GF-D8 (cell line): ENCODE results near the gene EPB41L3.

Source experiments
- DNase-seq: peaks from one replicate; lab custom pipeline; 2025; lab: John Stamatoyannopoulos, UW

Gene EPB41L3

GRCh38 chr18:5413447-5413846, 130.3 kb downstream of the EPB41L3 start:
- no peak for DNase-seq

DNA sequence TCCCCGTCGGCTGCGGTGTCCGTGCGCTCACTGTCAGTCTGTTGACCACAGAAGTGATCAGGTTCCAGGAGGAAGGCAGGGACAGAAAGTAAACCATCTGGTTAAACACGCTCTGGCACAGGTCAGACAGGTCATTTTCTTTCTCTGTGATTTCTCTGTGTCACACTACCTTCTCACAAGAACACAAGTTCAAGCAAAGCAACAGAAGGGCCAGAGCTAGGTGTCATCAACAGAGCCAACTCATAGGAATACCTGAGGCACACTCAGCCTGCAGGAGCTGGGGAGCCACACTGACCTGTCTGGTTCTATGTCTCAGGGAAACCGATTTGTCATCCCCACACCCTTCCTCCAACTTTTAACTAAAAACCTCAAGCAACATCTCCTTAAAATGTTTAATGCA, 133.2 kb downstream of the EPB41L3 start:
- DNase-seq, result no peak

DNA sequence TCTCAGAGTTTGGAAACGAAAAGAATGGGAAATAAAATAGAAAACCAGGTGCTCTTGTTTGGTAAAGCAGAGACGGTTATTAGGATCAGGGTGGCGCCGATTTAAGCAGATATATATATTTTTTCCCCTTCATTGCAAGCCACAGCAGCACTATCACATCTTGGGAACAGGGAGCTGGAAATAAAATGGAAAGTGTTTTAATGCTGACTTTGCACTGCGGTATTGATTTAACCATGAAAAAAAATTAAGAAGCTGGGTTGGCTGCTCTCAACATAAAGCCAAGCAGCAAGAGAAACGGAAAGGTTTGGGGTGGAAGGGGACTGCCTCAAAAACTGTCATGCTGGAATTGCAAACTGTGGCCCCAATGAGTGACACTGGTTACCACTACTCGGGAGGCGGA, 145.5 kb downstream of the EPB41L3 start:
- DNase-seq, result no peak

DNA sequence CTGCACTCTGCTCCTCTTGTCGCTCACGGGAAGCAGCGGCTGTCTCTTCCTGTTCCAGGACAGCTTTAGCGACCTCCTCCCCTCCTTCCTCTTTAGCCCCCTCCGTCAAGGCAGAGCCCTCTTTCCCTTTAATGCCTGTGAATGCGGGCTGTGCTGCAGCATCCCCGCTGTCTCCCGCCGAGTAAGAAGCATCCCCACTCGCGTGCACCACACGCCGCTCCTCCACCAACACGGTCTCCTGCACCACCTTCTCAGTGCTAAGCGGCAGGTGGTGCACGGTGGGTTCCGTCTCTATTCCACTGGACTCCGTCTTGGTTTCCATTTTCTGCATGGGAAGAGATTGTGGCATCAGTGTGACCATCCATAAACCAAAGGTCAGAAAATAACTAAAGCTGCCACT, 146.7 kb downstream of the EPB41L3 start:
- no peak for DNase-seq

DNA sequence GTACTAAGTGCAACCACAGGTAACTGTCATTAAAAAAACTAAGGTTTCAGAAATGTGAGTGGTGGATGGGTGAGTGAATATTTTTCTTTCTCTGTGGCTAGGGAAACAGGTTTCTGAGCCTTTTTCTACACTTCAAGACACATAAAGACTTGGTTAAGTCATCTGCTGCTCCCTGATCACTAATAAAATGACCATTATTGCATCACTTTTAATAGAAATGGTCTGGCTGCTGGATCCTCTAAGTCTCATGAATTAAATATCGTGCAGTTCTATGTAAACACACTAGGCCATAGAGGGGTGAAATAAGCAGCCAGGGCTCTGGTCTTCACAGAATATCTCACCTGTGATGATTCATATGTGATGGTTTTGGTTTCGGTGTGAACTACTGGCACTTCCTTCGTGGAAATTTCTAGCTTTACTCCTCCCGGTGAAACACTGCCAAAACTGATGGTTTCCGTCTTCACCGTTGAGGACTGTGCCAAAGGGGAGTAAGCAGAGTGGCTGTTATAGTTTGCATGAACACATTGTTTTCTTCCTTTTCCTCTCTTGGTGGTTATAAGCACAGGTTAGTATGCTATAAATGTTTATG, 147.8 kb downstream of the EPB41L3 start:
- DNase-seq, result no peak

DNA sequence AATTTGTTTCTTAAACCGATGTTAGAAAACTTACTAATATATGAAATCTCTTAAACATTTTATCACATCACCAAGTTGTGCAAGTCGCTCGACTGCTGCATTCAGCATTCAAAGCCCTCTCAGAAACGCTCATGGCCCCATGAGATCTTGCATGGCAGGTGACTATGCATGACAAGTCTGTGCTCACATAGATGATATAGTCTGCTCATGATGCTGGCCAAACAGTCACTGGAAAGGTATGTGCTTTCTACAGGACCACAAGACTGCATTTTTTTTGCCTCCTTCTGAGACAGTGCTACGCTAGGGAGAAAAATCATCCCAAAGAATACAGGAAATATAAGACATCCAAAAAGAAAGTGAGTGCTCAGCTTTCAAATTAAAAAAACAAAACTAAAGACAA, 150.0 kb downstream of the EPB41L3 start:
- DNase-seq, result no peak

GRCh38 chr18:5391409-5391808, 152.4 kb downstream of the EPB41L3 start:
- no peak for DNase-seq

- no peak for DNase-seq
Measured at GRCh38 chr18:5389356-5389755, 154.4 kb downstream of the EPB41L3 start.

GRCh38 chr18:5388896-5389295, 154.9 kb downstream of the EPB41L3 start:
- no peak for DNase-seq

DNA sequence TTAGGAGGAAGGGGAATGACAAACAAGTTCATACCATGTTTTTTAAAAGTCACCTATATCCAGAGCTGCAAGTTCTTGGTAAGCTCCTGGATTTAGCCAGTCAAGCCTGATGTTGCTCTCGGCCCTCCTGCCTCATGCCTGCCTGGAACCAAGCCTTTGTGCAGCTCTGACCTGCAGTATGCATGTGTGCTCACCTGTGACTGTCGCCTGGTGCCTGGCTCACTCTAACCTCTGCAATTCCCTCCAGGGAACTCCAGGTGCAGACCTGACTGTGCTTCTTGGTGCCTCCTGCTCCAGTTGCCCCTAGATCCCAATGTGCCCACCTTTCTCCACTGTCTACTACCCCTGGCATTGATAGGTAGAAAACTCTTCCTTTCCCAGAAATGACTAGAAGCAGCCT, 163.2 kb downstream of the EPB41L3 start:
- no peak for DNase-seq

DNA sequence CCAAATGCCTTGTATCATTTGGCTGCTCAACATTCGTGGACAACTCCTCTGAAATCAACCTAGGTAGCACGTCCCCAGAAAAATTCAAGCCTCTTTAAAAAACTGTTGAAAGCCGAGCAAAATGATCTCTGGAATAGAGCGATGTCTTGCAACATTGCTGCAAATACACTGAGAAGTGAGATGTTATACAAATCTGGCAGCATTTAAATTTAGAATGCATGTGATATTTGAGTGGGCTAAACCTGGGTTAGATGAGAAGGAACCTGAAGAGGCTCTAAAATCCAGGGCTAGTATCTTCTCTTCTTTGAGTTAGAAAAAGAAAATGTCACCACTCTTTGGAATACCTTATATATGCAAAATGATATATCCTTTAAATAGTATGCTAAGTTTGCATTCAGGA, 166.8 kb downstream of the EPB41L3 start:
- no peak for DNase-seq

GRCh38 chr18:5370332-5370731, 173.5 kb downstream of the EPB41L3 start:
- no peak for DNase-seq

DNA sequence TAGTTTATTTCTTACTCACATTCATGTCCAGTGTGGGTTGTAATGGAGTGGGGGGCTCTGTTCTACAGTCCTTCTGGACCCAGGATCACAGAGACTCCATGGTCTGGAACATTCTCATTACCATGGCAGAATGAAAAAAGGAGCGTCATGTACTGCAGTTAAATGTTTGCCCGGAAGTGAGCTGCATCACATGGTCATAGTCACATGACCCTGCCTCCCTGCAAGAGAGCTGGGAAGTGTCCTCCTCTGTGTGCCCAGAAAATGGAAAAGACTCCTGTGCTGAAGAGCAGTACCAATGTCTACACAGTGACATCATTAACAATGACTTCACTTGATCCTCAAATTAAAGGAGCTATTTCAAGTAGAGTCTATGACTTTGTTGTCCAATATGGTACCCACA, 174.3 kb downstream of the EPB41L3 start:
- DNase-seq, result no peak

DNA sequence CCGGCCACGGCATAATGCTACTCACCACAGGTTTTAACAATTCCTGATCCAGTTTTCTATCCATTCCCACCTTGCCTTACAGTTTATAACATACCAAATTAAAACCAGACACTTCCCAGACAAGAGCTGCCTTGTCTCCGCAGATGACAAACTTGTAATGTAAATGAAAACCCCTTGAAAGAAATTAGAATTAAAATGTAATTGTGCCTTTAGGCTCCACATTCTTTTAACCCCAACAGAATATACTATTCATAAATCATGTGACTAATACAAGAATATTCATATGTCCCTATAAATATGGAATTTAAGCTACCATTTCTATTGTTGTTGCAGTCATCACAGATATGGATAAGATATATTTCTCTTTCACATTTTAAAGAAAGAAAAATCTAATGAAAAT, 178.4 kb downstream of the EPB41L3 start:
- no peak for DNase-seq

DNA sequence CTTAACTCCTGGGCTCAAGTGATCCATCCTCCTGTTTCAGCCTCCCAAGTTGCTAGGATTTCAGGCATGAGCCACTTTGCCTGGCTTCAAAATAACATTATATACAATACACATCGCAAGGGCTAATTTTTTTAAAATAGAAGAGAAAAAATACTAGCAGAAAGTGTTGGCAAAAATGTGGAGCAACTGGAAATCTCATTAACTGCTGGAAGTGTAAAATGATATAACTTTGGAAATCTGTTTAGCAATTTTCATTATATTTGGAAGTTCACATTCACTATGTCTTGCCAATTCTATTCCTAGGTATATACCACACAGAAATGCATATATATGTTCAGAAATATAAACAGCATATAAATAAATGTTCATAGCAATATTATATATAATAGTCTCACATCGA, 193.2 kb downstream of the EPB41L3 start:
- no peak for DNase-seq
